ENCODE results near the gene CDX4. TPM values are rescaled to one million over a fixed set of nuclear protein-coding genes. Genes with fewer than 3 reads are reported as not detected.
"Not testable (repeated sequence)": the region's sequence is repeated elsewhere in the genome, so short reads cannot be mapped to it uniquely, and the experiment has no call there.

CDX4 gene
- total RNA-seq, 4 donors from 2014 or later, result 0.15 to 1.1 TPM; not detected in 2

DNA sequence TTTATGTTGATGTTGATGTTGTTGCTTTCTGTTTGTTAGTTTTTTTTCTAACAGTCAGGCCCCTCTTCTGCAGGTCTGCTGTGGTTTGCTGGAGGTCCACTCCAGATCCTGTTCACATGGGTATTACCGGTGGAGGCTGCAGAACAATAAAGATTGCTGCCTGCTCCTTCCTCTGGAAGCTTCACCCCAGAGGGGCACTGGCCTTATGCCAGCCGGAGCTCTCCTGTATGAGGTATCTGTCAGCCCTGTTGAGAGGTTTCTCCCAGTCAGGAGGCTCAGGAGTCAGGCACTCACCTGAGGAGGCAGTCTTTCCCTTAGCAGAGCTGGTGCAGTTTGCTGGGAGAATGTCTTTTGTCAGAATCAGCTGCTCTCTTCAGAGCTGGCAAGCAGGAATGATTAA, 34.7 kb downstream of the CDX4 start:
- intact Hi-C loops (cut with DNase I; ENCODE audit: low total_unique reads), result no loop called here
- no peak for DNase-seq (ENCODE audit: low spot score in 2 of 2)
- TF ChIP-seq POLR2A (IDR thresholded peaks at IDR 0.05) (no peak), CTCF (IDR thresholded peaks at IDR 0.05) (no peak)
- 52 to 80% methylated on average over 2 of the region's 2 CpGs for WGBS, 2 donors
- H3K4me3 ChIP-seq (ENCODE audit: low read depth, poor library complexity, severe bottlenecking), result no peak overlapping the region

- intact Hi-C loops (cut with DNase I; ENCODE audit: low total_unique reads), result no loop called here
- TF ChIP-seq POLR2A (IDR thresholded peaks at IDR 0.05) (no peak), CTCF (IDR thresholded peaks at IDR 0.05) (no peak)
- DNase-seq (ENCODE audit: low spot score in 2 of 2), result no peak
- no peak overlapping the region for H3K4me3 ChIP-seq (ENCODE audit: low read depth, poor library complexity, severe bottlenecking)
- WGBS, 2 donors, result 32 to 68% methylated on average over 3 of the region's 3 CpGs
Measured at GRCh38 chrX:73490661-73491060, 43.8 kb downstream of the CDX4 start.

GRCh38 chrX:73492178-73492577, 45.3 kb downstream of the CDX4 start:
- DNase-seq (ENCODE audit: low spot score in 2 of 2); intact Hi-C loops (cut with DNase I; ENCODE audit: low total_unique reads): not testable (repeated sequence)
- WGBS, 2 donors, result 82 to 92% methylated on average over 4 of the region's 4 CpGs

More at GRCh38 chrX:73492178-73492577, 45.3 kb downstream of the CDX4 start:
- H3K4me3 ChIP-seq (ENCODE audit: low read depth, poor library complexity, severe bottlenecking), result not testable (repeated sequence)

Other genes starting within 250 kb of the CDX4 start
- gene NAP1L2, start 232.2 kb upstream of the CDX4 start, total RNA-seq, result 1 to 10 TPM; 4.5 to 5.7 (median 5.0) TPM
- gene CHIC1, start 116.1 kb downstream of the CDX4 start, total RNA-seq, result 1 to 10 TPM; 4.8 to 8.0 (median 5.7) TPM

All from lower leg skin (tissue), 4 donors.